ENCODE data around the gene MIDN. TPM values are rescaled to one million over a fixed set of nuclear protein-coding genes. Genes with fewer than 3 reads are reported as not detected.

MIDN gene
- total and polyA plus RNA-seq, 2 donors, result 8.7 to 55.1 TPM

- Histone ChIP-seq H3K27me3 (ENCODE audit: control insufficient read depth in 2 of 2, insufficient read depth in 1 of 2, low read length in 1 of 2) (peaks cover 0 to 5% of the 10 kb centered on the region in 2 donors), H3K36me3 (ENCODE audit: control insufficient read depth in 2 of 2, insufficient read depth in 2 of 2, low read length in 1 of 2) (peaks cover 23 to 30% of the 10 kb centered on the region in 2 donors), H3K9me3 (ENCODE audit: control insufficient read depth in 2 of 2, insufficient read depth in 1 of 2, low read length in 1 of 2) (peaks cover 0 to under 1% of the 10 kb centered on the region in 2 donors), H3K4me1 (ENCODE audit: control insufficient read depth in 2 of 2, insufficient read depth in 2 of 2, low read length in 2 of 2) (peaks cover 18 to 43% of the 10 kb centered on the region in 2 donors), H3K4me3 (ENCODE audit: low read length in 2 of 2) (peak overlapping the region; percentile 89 to 99), H3K27ac (ENCODE audit: low read depth in 1 of 2, low read length in 1 of 2) (peak overlapping the region; percentile 94 to 97)
- DNase-seq (ENCODE audit: low read depth in 6 of 9, low spot score in 9 of 9), result peak in 8 of 9 donors; percentile 92 to 99 (median 98)
- under 1% methylated on average over 102 of the region's 102 CpGs for WGBS
Observed at GRCh38 chr19:1249298-1249989, 1.1 kb downstream of the MIDN start.

- Histone ChIP-seq H3K4me1 (ENCODE audit: control insufficient read depth in 2 of 2, insufficient read depth in 2 of 2, low read length in 2 of 2) (peaks cover 14 to 38% of the 10 kb centered on the region in 2 donors), H3K27me3 (ENCODE audit: control insufficient read depth in 2 of 2, insufficient read depth in 1 of 2, low read length in 1 of 2) (peaks cover 0 to 5% of the 10 kb centered on the region in 2 donors), H3K4me3 (ENCODE audit: low read length in 2 of 2) (peak overlapping the region; percentile 89 to 99), H3K27ac (ENCODE audit: low read depth in 1 of 2, low read length in 1 of 2) (peak overlapping the region; percentile 94 to 97), H3K9me3 (ENCODE audit: control insufficient read depth in 2 of 2, insufficient read depth in 1 of 2, low read length in 1 of 2) (peaks cover 0 to 6% of the 10 kb centered on the region in 2 donors), H3K36me3 (ENCODE audit: control insufficient read depth in 2 of 2, insufficient read depth in 2 of 2, low read length in 1 of 2) (peaks cover 24 to 30% of the 10 kb centered on the region in 2 donors)
- WGBS, result under 1% methylated on average over 67 of the region's 67 CpGs
- DNase-seq (ENCODE audit: low read depth in 6 of 9, low spot score in 9 of 9), result no peak
Observed at GRCh38 chr19:1249990-1250436, 1.6 kb downstream of the MIDN start.

- H3K27me3 ChIP-seq (ENCODE audit: control insufficient read depth in 2 of 2, insufficient read depth in 1 of 2, low read length in 1 of 2), result peaks cover 0 to 5% of the 10 kb centered on the region in 2 donors
- H3K27ac ChIP-seq (ENCODE audit: low read depth in 1 of 2, low read length in 1 of 2), result peak overlapping the region; percentile 92 to 97
- WGBS, result under 1% methylated on average over 90 of the region's 90 CpGs
- H3K4me3 ChIP-seq (ENCODE audit: low read length in 2 of 2), result peak overlapping the region; percentile 89 to 99
- H3K36me3 ChIP-seq (ENCODE audit: control insufficient read depth in 2 of 2, insufficient read depth in 2 of 2, low read length in 1 of 2), result peaks cover 25 to 35% of the 10 kb centered on the region in 2 donors
- peak in 4 of 9 donors; percentile 63 to 87 (median 76) for DNase-seq (ENCODE audit: low read depth in 6 of 9, low spot score in 9 of 9)
- H3K4me1 ChIP-seq (ENCODE audit: control insufficient read depth in 2 of 2, insufficient read depth in 2 of 2, low read length in 2 of 2), result peaks cover 14 to 36% of the 10 kb centered on the region in 2 donors
- H3K9me3 ChIP-seq (ENCODE audit: control insufficient read depth in 2 of 2, insufficient read depth in 1 of 2, low read length in 1 of 2), result peaks cover 0 to 7% of the 10 kb centered on the region in 2 donors
Observed at GRCh38 chr19:1250437-1251260, 2.3 kb downstream of the MIDN start.

- peak overlapping the region; percentile 89 to 99 for H3K4me3 ChIP-seq (ENCODE audit: low read length in 2 of 2)
- H3K27me3 ChIP-seq (ENCODE audit: control insufficient read depth in 2 of 2, insufficient read depth in 1 of 2, low read length in 1 of 2), result peaks cover 0 to 5% of the 10 kb centered on the region in 2 donors
- WGBS, result 2% methylated on average over 41 of the region's 41 CpGs
- peaks cover 0 to 7% of the 10 kb centered on the region in 2 donors for H3K9me3 ChIP-seq (ENCODE audit: control insufficient read depth in 2 of 2, insufficient read depth in 1 of 2, low read length in 1 of 2)
- H3K27ac ChIP-seq (ENCODE audit: low read depth in 1 of 2, low read length in 1 of 2), result peak overlapping the region; percentile 92 to 97
- H3K36me3 ChIP-seq (ENCODE audit: control insufficient read depth in 2 of 2, insufficient read depth in 2 of 2, low read length in 1 of 2), result peaks cover 34 to 42% of the 10 kb centered on the region in 2 donors
- peak in 4 of 9 donors; percentile 75 to 89 (median 77) for DNase-seq (ENCODE audit: low read depth in 6 of 9, low spot score in 9 of 9)
- H3K4me1 ChIP-seq (ENCODE audit: control insufficient read depth in 2 of 2, insufficient read depth in 2 of 2, low read length in 2 of 2), result peaks cover 14 to 38% of the 10 kb centered on the region in 2 donors
Observed at GRCh38 chr19:1251330-1252220, 3.2 kb downstream of the MIDN start.

DNA sequence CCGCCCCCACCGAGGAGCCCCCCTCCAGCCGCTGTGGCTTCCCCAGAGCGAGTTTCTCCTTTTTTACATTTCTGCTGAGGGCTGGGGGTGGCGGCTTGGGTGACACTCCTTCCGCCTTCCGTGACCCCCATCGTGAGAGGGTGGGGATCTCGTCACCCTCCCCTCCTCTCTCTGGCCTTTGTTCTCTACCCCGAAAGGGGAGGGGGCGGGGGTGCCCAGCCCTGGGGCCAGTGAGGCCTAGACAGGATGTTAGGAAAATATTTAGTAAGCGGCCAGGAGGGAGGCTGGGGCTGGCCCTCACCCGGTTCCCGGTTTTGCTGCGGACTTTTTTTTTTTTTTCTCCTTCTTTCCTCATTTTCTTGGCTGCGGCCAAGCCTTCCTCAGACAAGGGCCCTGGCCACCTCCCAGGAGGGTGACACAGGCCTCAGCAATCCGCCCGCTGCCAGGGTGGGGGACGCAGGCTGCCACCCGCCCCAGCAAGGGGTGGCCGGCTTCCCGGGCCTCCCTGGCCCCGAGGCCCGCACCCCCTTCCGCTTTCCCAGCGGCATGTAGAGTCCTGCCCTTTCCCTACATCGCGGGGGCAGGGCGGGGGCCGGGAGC, 3.9 kb downstream of the MIDN start:
- Histone ChIP-seq H3K36me3 (ENCODE audit: control insufficient read depth in 2 of 2, insufficient read depth in 2 of 2, low read length in 1 of 2) (peaks cover 41 to 50% of the 10 kb centered on the region in 2 donors), H3K27me3 (ENCODE audit: control insufficient read depth in 2 of 2, insufficient read depth in 1 of 2, low read length in 1 of 2) (peaks cover 0 to 5% of the 10 kb centered on the region in 2 donors), H3K9me3 (ENCODE audit: control insufficient read depth in 2 of 2, insufficient read depth in 1 of 2, low read length in 1 of 2) (peaks cover 0 to 9% of the 10 kb centered on the region in 2 donors), H3K4me3 (ENCODE audit: low read length in 2 of 2) (peak overlapping the region; percentile 89 to 99), H3K4me1 (ENCODE audit: control insufficient read depth in 2 of 2, insufficient read depth in 2 of 2, low read length in 2 of 2) (peaks cover 14 to 38% of the 10 kb centered on the region in 2 donors), H3K27ac (ENCODE audit: low read depth in 1 of 2, low read length in 1 of 2) (peak overlapping the region; percentile 92 to 97)
- 2% methylated on average over 30 of the region's 30 CpGs for WGBS
- peak in 3 of 9 donors; percentile 69 to 85 (median 73) for DNase-seq (ENCODE audit: low read depth in 6 of 9, low spot score in 9 of 9)

GRCh38 chr19:1252821-1253513, 4.6 kb downstream of the MIDN start:
- peaks cover 14 to 41% of the 10 kb centered on the region in 2 donors for H3K4me1 ChIP-seq (ENCODE audit: control insufficient read depth in 2 of 2, insufficient read depth in 2 of 2, low read length in 2 of 2)
- peak overlapping the region; percentile 89 to 99 for H3K4me3 ChIP-seq (ENCODE audit: low read length in 2 of 2)
- H3K36me3 ChIP-seq (ENCODE audit: control insufficient read depth in 2 of 2, insufficient read depth in 2 of 2, low read length in 1 of 2), result peaks cover 47 to 56% of the 10 kb centered on the region in 2 donors
- peaks cover 0 to 5% of the 10 kb centered on the region in 2 donors for H3K27me3 ChIP-seq (ENCODE audit: control insufficient read depth in 2 of 2, insufficient read depth in 1 of 2, low read length in 1 of 2)
- peaks cover 0 to 9% of the 10 kb centered on the region in 2 donors for H3K9me3 ChIP-seq (ENCODE audit: control insufficient read depth in 2 of 2, insufficient read depth in 1 of 2, low read length in 1 of 2)
- DNase-seq (ENCODE audit: low read depth in 6 of 9, low spot score in 9 of 9), result peak in 5 of 9 donors; percentile 76 to 91 (median 77)
- H3K27ac ChIP-seq (ENCODE audit: low read depth in 1 of 2, low read length in 1 of 2), result peak overlapping the region; percentile 92 to 97
- 2% methylated on average over 26 of the region's 26 CpGs for WGBS

- Histone ChIP-seq H3K4me1 (ENCODE audit: control insufficient read depth in 2 of 2, insufficient read depth in 2 of 2, low read length in 2 of 2) (peaks cover 14 to 41% of the 10 kb centered on the region in 2 donors), H3K4me3 (ENCODE audit: low read length in 2 of 2) (peak overlapping the region; percentile 89 to 99), H3K36me3 (ENCODE audit: control insufficient read depth in 2 of 2, insufficient read depth in 2 of 2, low read length in 1 of 2) (peaks cover 49 to 60% of the 10 kb centered on the region in 2 donors), H3K9me3 (ENCODE audit: control insufficient read depth in 2 of 2, insufficient read depth in 1 of 2, low read length in 1 of 2) (peaks cover 0 to 9% of the 10 kb centered on the region in 2 donors), H3K27ac (ENCODE audit: low read depth in 1 of 2, low read length in 1 of 2) (peak overlapping the region; percentile 92 to 97), H3K27me3 (ENCODE audit: control insufficient read depth in 2 of 2, insufficient read depth in 1 of 2, low read length in 1 of 2) (peaks cover 0 to under 1% of the 10 kb centered on the region in 2 donors)
- no peak for DNase-seq (ENCODE audit: low read depth in 6 of 9, low spot score in 9 of 9)
- WGBS, result 62% methylated on average over 23 of the region's 23 CpGs
Observed at GRCh38 chr19:1253514-1254080, 5.2 kb downstream of the MIDN start.
